Measurements from ENCODE around the gene MED10. TPM values are rescaled to one million over a fixed set of nuclear protein-coding genes. Genes with fewer than 3 reads are reported as not detected.

Gene MED10
- total RNA-seq, 1 donor from 2014 or later, result 34.6 TPM

GRCh38 chr5:6405591-6405990 lies 27.2 kb upstream of the MED10 start:
- Mint-ChIP-seq H3K27me3 (ENCODE audit: low read depth) (peaks cover 22% of the 10 kb centered on the region), H3K4me3 (ENCODE audit: unreplicated experiment) (no peak overlapping the region), H3K36me3 (ENCODE audit: low read depth) (no peaks in the 10 kb centered on the region), H3K27ac (ENCODE audit: unreplicated experiment) (no peak overlapping the region), H3K9me3 (ENCODE audit: low read depth) (peaks cover 3% of the 10 kb centered on the region), H3K4me1 (ENCODE audit: low read depth) (no peaks in the 10 kb centered on the region)
- TF ChIP-seq CTCF (IDR thresholded peaks at IDR 0.05), result no peak
- no peak for DNase-seq (ENCODE audit: low spot score)

GRCh38 chr5:6404129-6404528 lies 25.8 kb upstream of the MED10 start:
- H3K4me1 Mint-ChIP-seq (ENCODE audit: low read depth), result no peaks in the 10 kb centered on the region
- H3K27me3 Mint-ChIP-seq (ENCODE audit: low read depth), result peaks cover 28% of the 10 kb centered on the region
- no peaks in the 10 kb centered on the region for H3K36me3 Mint-ChIP-seq (ENCODE audit: low read depth)
- peaks cover 1% of the 10 kb centered on the region for H3K9me3 Mint-ChIP-seq (ENCODE audit: low read depth)
- H3K4me3 Mint-ChIP-seq (ENCODE audit: unreplicated experiment), result no peak overlapping the region
- no peak overlapping the region for H3K27ac Mint-ChIP-seq (ENCODE audit: unreplicated experiment)
- no peak for TF ChIP-seq CTCF (IDR thresholded peaks at IDR 0.05)
- DNase-seq (ENCODE audit: low spot score), result no peak

- Mint-ChIP-seq H3K36me3 (ENCODE audit: low read depth) (no peaks in the 10 kb centered on the region), H3K4me3 (ENCODE audit: unreplicated experiment) (no peak overlapping the region), H3K27ac (ENCODE audit: unreplicated experiment) (no peak overlapping the region), H3K9me3 (ENCODE audit: low read depth) (no peaks in the 10 kb centered on the region), H3K4me1 (ENCODE audit: low read depth) (no peaks in the 10 kb centered on the region), H3K27me3 (ENCODE audit: low read depth) (peaks cover 28% of the 10 kb centered on the region)
- DNase-seq (ENCODE audit: low spot score), result no peak
- TF ChIP-seq CTCF (IDR thresholded peaks at IDR 0.05), result no peak
Measured at GRCh38 chr5:6403416-6403815, 25.1 kb upstream of the MED10 start.

- no peaks in the 10 kb centered on the region for H3K9me3 Mint-ChIP-seq (ENCODE audit: low read depth)
- no peak overlapping the region for H3K4me3 Mint-ChIP-seq (ENCODE audit: unreplicated experiment)
- no peaks in the 10 kb centered on the region for H3K36me3 Mint-ChIP-seq (ENCODE audit: low read depth)
- H3K4me1 Mint-ChIP-seq (ENCODE audit: low read depth), result no peaks in the 10 kb centered on the region
- H3K27ac Mint-ChIP-seq (ENCODE audit: unreplicated experiment), result no peak overlapping the region
- no peak for TF ChIP-seq CTCF (IDR thresholded peaks at IDR 0.05)
- H3K27me3 Mint-ChIP-seq (ENCODE audit: low read depth), result peaks cover 28% of the 10 kb centered on the region
- no peak for DNase-seq (ENCODE audit: low spot score)
Measured at GRCh38 chr5:6402939-6403338, 24.6 kb upstream of the MED10 start.

GRCh38 chr5:6401410-6401809 lies 23.1 kb upstream of the MED10 start:
- Mint-ChIP-seq H3K36me3 (ENCODE audit: low read depth) (no peaks in the 10 kb centered on the region), H3K4me3 (ENCODE audit: unreplicated experiment) (no peak overlapping the region)
- DNase-seq (ENCODE audit: low spot score), result no peak

More at GRCh38 chr5:6401410-6401809, 23.1 kb upstream of the MED10 start:
- Mint-ChIP-seq H3K27ac (ENCODE audit: unreplicated experiment) (no peak overlapping the region), H3K9me3 (ENCODE audit: low read depth) (peaks cover 3% of the 10 kb centered on the region), H3K27me3 (ENCODE audit: low read depth) (peaks cover 25% of the 10 kb centered on the region), H3K4me1 (ENCODE audit: low read depth) (no peaks in the 10 kb centered on the region)
- TF ChIP-seq CTCF (IDR thresholded peaks at IDR 0.05), result no peak
